Measurements from ENCODE around the gene ERO1B.

The ERO1B gene

GRCh38 chr1:236297161-236297560 lies 15.4 kb upstream of the ERO1B start:
- no peak for FAIRE-seq

- FAIRE-seq, result no peak
These were observed 10.7 kb upstream of the ERO1B start for GRCh38 chr1:236292425-236292824.

- FAIRE-seq, result peak; percentile 37
These were observed 7.9 kb upstream of the ERO1B start for GRCh38 chr1:236289492-236290131.

- FAIRE-seq, result no peak
These were observed 6.8 kb upstream of the ERO1B start for GRCh38 chr1:236288620-236288976.

- no peak for FAIRE-seq
These were observed 6.2 kb upstream of the ERO1B start for GRCh38 chr1:236287757-236288619.

GRCh38 chr1:236287356-236287755 lies 5.6 kb upstream of the ERO1B start:
- FAIRE-seq, result no peak

GRCh38 chr1:236284291-236284721 lies 2.5 kb upstream of the ERO1B start:
- no peak for FAIRE-seq

- FAIRE-seq, result no peak
These were observed 961 bp upstream of the ERO1B start for GRCh38 chr1:236282719-236283118.

GRCh38 chr1:236282425-236282716 lies 613 bp upstream of the ERO1B start:
- no peak for FAIRE-seq

- FAIRE-seq, result no peak
These were observed 532 bp downstream of the ERO1B start for GRCh38 chr1:236281198-236281653.

GRCh38 chr1:236280438-236281197 lies 1.1 kb downstream of the ERO1B start:
- no peak for FAIRE-seq

- FAIRE-seq, result no peak
These were observed 6.2 kb downstream of the ERO1B start for GRCh38 chr1:236275586-236275985.

GRCh38 chr1:236275061-236275460 lies 6.7 kb downstream of the ERO1B start:
- FAIRE-seq, result no peak

GRCh38 chr1:236273358-236273757 lies 8.4 kb downstream of the ERO1B start:
- FAIRE-seq, result no peak

- FAIRE-seq, result no peak
These were observed 12.3 kb downstream of the ERO1B start for GRCh38 chr1:236269439-236269838.

- FAIRE-seq, result peak; percentile 17
These were observed 19.9 kb downstream of the ERO1B start for GRCh38 chr1:236261898-236262297.

- no peak for FAIRE-seq
These were observed 20.7 kb downstream of the ERO1B start for GRCh38 chr1:236261033-236261432.

GRCh38 chr1:236259043-236259442 lies 22.7 kb downstream of the ERO1B start:
- no peak for FAIRE-seq

- FAIRE-seq, result no peak
These were observed 23.6 kb downstream of the ERO1B start for GRCh38 chr1:236258114-236258622.

GRCh38 chr1:236257216-236257615 lies 24.5 kb downstream of the ERO1B start:
- no peak for FAIRE-seq

GRCh38 chr1:236253918-236254637 lies 27.7 kb downstream of the ERO1B start:
- FAIRE-seq, result no peak

GRCh38 chr1:236253119-236253518 lies 28.6 kb downstream of the ERO1B start:
- FAIRE-seq, result no peak

GRCh38 chr1:236251587-236251986 lies 30.2 kb downstream of the ERO1B start:
- FAIRE-seq, result peak; percentile 46

All from TTC549 (cell line).